Progenitor cell of endocrine pancreas (in vitro differentiated cells): ENCODE data around the gene TMEM272. TPM values are rescaled to one million over a fixed set of nuclear protein-coding genes. Genes with fewer than 3 reads are reported as not detected.

ENCODE experiments used
- DNase-seq: peaks from one replicate; pipeline ENCODE4 v3.0.0; 2021; ENCODE audit warnings: low spot score; ENCODE audit not compliant: unreplicated experiment
- H3K27ac Mint-ChIP-seq: 2 replicates; pipeline ENCODE4 v1.8.0; 2021; ENCODE audit warnings: mild to moderate bottlenecking, moderate library complexity, mixed read lengths
- H3K27me3 Mint-ChIP-seq: 2 replicates; pipeline ENCODE4 v1.8.0; 2021; ENCODE audit warnings: mixed read lengths
- H3K36me3 Mint-ChIP-seq: 2 replicates; pipeline ENCODE4 v1.8.0; 2022; ENCODE audit warnings: mixed read lengths; ENCODE audit not compliant: insufficient read depth
- H3K4me1 Mint-ChIP-seq: 2 replicates; pipeline ENCODE4 v1.8.0; 2021; ENCODE audit warnings: low read depth, mixed read lengths
- H3K4me3 Mint-ChIP-seq: 2 replicates; pipeline ENCODE4 v1.8.0; 2021; ENCODE audit warnings: low read depth, mild to moderate bottlenecking, moderate library complexity, mixed read lengths
- H3K9me3 Mint-ChIP-seq: 2 replicates; pipeline ENCODE4 v1.8.0; 2021; ENCODE audit warnings: low read depth, mixed read lengths
- total RNA-seq: library from RNA; stranded (reverse); gene quantifications from 2 replicates; pipeline ENCODE4 v1.2.1, GENCODE V29; 2021
- TF ChIP-seq, protein P1 (sequence below): fragments of 200-600 bp; sonication (generic); IDR thresholded peaks from one replicate; pipeline ENCODE4 v1.5.0; 2021; ENCODE audit warnings: antibody characterized with exemption, mild to moderate bottlenecking; ENCODE audit not compliant: unreplicated experiment

The TMEM272 gene
- total RNA-seq, 1 donor from 2014 or later, result 1.5 TPM

DNA sequence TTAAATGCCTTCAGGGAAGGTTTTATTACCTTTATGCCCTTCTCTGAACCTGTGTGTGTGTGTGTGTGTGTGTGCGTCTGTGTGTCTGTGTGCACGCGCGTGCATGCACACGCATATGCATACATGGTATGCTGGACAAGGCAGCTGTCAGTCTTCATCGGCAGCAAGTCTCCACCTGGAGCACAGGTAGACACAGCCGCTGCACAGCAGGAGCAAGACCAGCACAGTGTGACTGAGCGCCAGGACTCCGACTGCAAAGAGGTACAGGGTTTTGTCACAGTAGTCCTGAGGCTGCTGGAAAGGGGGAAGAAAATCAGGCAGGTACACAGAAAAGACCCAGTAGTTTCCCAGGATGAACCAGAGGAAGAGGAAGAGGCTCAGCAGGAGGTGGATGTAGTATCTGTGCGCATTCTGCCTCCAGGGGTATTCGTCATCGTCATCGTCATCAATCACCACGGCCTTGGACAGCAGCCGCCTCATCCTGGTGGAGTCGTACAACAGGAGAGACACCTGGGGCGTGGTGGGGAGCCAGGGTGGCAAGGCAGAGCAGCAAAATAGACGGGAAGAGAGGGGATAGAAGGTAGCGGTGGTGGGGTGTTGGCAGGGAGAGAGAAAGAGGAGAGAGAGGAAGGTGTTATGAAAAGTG, 28.2 kb downstream of the TMEM272 start:
- no peak overlapping the region for H3K27ac Mint-ChIP-seq
- DNase-seq, result no peak
- no peaks in the 10 kb centered on the region for H3K9me3 Mint-ChIP-seq
- peaks cover 4% of the 10 kb centered on the region for H3K4me1 Mint-ChIP-seq
- TF ChIP-seq, protein P1, sequence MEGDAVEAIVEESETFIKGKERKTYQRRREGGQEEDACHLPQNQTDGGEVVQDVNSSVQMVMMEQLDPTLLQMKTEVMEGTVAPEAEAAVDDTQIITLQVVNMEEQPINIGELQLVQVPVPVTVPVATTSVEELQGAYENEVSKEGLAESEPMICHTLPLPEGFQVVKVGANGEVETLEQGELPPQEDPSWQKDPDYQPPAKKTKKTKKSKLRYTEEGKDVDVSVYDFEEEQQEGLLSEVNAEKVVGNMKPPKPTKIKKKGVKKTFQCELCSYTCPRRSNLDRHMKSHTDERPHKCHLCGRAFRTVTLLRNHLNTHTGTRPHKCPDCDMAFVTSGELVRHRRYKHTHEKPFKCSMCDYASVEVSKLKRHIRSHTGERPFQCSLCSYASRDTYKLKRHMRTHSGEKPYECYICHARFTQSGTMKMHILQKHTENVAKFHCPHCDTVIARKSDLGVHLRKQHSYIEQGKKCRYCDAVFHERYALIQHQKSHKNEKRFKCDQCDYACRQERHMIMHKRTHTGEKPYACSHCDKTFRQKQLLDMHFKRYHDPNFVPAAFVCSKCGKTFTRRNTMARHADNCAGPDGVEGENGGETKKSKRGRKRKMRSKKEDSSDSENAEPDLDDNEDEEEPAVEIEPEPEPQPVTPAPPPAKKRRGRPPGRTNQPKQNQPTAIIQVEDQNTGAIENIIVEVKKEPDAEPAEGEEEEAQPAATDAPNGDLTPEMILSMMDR, result no peak
- H3K4me3 Mint-ChIP-seq, result no peak overlapping the region
- H3K36me3 Mint-ChIP-seq, result no peaks in the 10 kb centered on the region
- peaks cover 15% of the 10 kb centered on the region for H3K27me3 Mint-ChIP-seq

DNA sequence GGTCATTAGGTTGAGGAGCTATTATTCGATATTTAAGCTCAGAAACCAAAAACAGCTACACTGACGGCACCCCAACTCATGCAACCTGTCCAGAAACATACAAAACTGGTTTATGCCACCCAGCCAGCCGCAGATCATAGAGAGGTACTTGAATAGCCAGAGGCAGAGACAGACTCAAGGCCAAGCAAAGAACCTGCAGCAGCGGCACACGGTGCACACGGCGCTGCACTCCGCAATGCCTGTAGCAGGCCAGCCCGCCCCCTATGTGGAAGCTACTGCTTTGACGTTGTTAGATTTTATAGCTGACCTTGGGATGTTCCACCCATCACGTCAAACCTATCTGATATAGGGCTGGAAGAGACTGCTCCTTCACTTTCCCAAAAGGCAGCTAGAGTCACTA, 29.1 kb downstream of the TMEM272 start:
- no peaks in the 10 kb centered on the region for H3K36me3 Mint-ChIP-seq
- TF ChIP-seq, protein P1, result no peak
- no peak overlapping the region for H3K4me3 Mint-ChIP-seq
- peaks cover 4% of the 10 kb centered on the region for H3K4me1 Mint-ChIP-seq
- peaks cover 15% of the 10 kb centered on the region for H3K27me3 Mint-ChIP-seq
- H3K27ac Mint-ChIP-seq, result no peak overlapping the region
- H3K9me3 Mint-ChIP-seq, result no peaks in the 10 kb centered on the region
- DNase-seq, result no peak

DNA sequence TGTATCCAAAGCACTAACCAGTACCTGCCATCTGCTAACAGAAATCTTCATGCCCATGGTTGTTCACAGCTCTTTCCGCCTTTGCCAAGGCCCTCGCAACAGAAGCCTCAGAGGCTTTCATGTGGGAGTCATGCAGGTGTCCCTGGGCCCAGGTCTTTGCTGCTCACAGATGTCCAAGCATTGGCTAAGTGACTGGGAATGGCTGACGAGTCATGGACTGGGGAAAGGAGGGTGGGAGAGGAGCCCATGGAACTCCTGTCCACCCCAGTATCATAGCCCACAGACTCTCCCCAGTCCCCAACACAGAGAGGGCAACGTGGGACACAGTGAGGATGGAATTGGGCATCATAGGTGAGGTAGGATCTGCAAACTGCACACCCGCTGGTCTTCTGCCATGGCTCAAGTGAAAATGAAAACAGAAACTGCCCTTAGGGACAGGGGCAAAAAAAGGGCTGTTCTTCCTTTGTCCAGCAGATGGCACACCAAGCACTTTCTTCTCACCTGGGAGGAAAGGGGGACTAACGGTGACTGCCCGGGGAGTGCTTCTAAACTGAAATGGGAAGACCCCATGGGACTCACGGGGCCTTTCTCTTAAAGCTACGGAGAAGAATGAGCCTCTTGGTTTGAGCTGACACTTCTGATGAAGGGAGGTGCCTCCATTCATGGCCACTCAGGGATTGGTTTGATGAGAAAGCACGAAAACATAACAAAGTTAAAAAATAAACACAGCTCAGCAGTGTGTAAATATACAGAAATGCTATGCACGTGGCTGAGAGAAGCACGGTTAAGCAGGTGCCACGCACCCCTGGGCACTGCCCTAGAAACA, 29.9 kb downstream of the TMEM272 start:
- H3K4me3 Mint-ChIP-seq, result no peak overlapping the region
- peaks cover 4% of the 10 kb centered on the region for H3K4me1 Mint-ChIP-seq
- peak; percentile 54 for DNase-seq
- H3K36me3 Mint-ChIP-seq, result no peaks in the 10 kb centered on the region
- H3K27ac Mint-ChIP-seq, result no peak overlapping the region
- H3K27me3 Mint-ChIP-seq, result peaks cover 15% of the 10 kb centered on the region
- TF ChIP-seq, protein P1, result peak; percentile 83
- no peaks in the 10 kb centered on the region for H3K9me3 Mint-ChIP-seq

DNA sequence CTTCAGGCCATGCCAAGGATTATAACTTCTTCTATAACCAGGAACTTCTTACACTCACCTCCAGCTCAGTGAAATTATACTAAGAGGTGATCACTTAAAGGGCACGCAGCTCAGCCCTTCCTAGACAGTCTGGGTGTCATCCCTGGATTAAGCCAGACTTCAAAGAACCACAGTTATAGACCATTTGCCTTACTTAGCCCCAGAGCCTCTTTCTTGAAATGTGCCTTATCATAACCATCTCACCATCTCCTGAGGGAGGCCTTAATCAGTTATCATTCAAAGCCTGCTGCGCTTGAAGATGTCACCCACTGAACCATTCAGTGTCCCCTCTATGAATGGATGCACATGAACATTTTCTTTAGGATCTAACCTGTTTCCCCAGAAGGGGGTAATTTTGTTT, 30.9 kb downstream of the TMEM272 start:
- H3K36me3 Mint-ChIP-seq, result peaks cover 3% of the 10 kb centered on the region
- peaks cover 4% of the 10 kb centered on the region for H3K4me1 Mint-ChIP-seq
- H3K27ac Mint-ChIP-seq, result no peak overlapping the region
- TF ChIP-seq, protein P1, result no peak
- H3K4me3 Mint-ChIP-seq, result no peak overlapping the region
- peaks cover 15% of the 10 kb centered on the region for H3K27me3 Mint-ChIP-seq
- no peak for DNase-seq
- H3K9me3 Mint-ChIP-seq, result no peaks in the 10 kb centered on the region

DNA sequence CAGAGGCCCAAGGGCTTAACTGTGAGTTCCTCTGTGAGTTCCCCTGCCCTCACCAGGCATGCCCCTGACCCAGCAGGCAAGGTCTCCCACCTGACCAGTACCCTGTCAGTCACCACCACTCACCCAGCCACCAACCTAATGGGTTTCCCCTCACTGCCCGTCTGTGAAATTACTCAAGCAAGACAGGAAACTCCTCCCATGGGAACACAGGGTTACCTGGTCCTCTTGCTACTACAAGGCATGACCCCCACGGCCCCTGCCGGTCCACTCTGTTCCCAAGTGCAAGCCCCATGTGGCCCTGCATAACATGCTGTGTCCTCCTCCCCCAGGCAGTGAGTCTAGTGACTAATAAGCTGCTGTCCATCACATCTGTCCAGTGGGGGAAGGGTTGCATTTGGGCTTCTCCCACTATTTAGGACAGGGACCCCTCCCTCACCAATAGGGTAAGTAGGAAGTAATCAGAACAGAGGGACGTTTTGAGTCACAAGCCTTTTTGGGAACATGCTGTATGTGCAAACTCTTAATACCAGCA, 33.0 kb downstream of the TMEM272 start:
- Mint-ChIP-seq H3K27ac (no peak overlapping the region), H3K27me3 (peaks cover 5% of the 10 kb centered on the region), H3K4me3 (no peak overlapping the region), H3K4me1 (peaks cover 4% of the 10 kb centered on the region), H3K36me3 (peaks cover 3% of the 10 kb centered on the region), H3K9me3 (no peaks in the 10 kb centered on the region)
- TF ChIP-seq, protein P1, result no peak
- DNase-seq, result no peak
